ENCODE measurements around the gene RAB30.
"Not testable (repeated sequence)": the region's sequence is repeated elsewhere in the genome, so short reads cannot be mapped to it uniquely, and the experiment has no call there.

The RAB30 gene

DNA sequence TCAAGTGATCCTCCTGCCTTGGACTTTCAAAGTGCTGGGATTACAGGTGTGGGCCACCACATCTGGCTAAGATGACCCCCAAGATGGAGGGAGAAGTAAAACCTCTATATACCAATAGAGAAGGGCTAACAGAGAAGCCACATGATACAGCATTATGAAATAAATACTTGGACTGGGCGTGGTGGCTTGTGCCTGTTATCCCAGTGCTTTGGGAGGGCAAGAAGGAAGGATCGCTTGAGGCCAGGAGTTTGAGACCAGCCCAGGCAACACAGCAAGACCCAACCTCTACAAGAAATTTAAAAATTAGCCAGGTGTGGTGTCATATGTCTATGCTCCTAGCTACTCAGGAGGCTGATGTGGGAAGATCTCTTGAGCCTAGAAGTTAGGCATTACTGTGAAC is 61.7 kb downstream of the RAB30 start:
- no peak for DNase-seq (ENCODE audit: low read depth in 2 of 2)

DNA sequence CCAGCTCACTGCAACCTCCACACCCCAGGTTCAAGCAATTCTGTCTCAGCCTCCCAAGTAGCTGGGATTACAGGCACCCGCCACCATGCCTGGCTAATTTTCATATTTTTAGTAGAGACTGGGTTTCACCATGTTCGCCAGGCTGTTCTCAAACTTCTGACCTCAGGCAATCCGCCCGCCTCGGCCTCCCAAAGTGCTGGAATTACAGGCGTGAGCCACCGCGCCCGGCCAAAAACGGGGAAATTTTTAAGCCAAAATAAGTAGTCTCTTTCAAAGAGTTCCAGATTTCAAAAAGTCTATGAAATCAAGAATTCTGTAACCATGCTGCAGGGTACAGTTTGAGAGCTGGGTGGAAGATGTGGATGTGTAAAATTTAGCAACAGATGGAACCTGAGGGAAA is 62.6 kb downstream of the RAB30 start:
- not testable (repeated sequence) for DNase-seq (ENCODE audit: low read depth in 2 of 2)

DNA sequence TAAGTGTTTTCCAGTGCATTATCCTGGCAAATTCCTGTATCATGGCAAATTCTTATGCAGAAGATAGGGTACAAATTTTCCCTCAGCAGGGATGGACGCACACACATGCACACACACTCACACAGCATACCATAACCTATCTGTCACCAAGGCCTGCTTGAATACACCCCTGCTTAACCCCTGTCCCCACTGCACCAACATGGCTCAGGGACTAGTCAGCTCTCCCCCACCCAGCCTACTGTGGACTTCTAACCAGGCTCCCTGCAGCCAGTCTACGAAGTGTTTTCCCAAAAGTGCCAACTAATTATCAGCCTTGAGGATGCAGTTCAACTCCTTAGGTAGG is 63.1 kb downstream of the RAB30 start:
- no peak for DNase-seq (ENCODE audit: low read depth in 2 of 2)

GRCh38 chr11:83007909-83008580 is 63.7 kb downstream of the RAB30 start:
- DNase-seq (ENCODE audit: low read depth in 2 of 2), result no peak

DNA sequence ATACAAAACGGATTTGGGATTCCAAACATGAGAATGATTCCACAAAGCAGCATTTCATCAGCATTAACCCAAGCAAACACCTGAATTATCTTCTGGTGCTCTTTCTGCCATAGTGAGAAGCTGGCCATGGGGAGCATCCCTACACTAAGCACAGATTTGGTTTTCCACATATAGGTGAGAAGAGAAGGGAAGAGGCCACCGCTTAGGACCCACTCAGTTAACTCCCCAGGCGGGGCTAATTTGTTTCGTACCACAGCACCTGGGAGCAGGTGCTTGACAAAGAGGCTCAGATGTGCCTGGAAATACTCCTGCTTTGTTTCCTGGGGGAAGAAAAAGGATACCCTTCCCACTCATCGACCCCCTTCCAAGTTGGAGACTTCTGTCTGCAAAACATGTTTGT is 64.2 kb downstream of the RAB30 start:
- DNase-seq (ENCODE audit: low read depth in 2 of 2), result no peak

GRCh38 chr11:83006877-83007330 is 64.8 kb downstream of the RAB30 start:
- no peak for DNase-seq (ENCODE audit: low read depth in 2 of 2)

GRCh38 chr11:83004746-83005556 is 66.7 kb downstream of the RAB30 start:
- no peak for DNase-seq (ENCODE audit: low read depth in 2 of 2)

DNA sequence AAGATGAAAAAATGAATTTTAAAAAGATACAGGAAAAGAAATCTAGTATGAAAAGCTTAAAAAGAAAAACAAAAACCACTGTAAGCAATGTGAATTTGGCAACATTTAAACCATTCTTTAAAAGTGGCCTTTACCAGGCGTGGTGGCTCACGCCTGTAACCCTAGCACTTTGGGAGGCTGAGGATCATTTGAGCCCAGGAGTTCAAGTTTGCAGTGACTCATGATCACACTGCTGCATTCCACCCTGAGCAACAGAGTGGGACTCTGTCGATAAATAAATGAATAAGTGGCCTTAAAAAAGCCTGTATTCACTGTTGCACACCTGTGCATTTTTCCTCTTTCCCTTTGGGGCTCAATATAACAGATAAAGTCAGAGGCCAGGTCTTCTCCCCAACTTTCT is 69.2 kb downstream of the RAB30 start:
- no peak for DNase-seq (ENCODE audit: low read depth in 2 of 2)

GRCh38 chr11:83002053-83002452 is 69.6 kb downstream of the RAB30 start:
- DNase-seq (ENCODE audit: low read depth in 2 of 2), result peak in 1 of 2 donors; percentile 25

GRCh38 chr11:83000381-83000780 is 71.3 kb downstream of the RAB30 start:
- DNase-seq (ENCODE audit: low read depth in 2 of 2), result no peak

DNA sequence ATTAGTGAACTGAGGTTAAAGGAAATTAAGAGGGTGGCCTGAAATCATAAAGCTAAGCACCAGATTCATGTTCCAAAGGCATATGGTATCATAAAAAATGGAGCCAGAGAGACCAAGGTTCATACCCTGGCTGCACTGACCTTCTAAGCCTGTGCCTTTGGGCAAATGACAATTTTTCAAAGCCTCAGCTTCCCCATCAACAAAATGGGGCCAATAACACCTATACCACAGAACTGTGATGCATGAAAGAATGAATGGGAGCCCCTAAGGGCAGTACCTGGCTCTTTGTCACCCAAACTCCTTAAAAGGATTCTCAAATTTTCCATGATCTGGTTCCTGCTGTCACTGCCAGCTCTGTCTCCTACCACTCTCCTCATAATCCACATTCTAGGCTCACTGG is 72.5 kb downstream of the RAB30 start:
- DNase-seq (ENCODE audit: low read depth in 2 of 2), result no peak

GRCh38 chr11:82998697-82999096 is 73.0 kb downstream of the RAB30 start:
- DNase-seq (ENCODE audit: low read depth in 2 of 2), result no peak

DNA sequence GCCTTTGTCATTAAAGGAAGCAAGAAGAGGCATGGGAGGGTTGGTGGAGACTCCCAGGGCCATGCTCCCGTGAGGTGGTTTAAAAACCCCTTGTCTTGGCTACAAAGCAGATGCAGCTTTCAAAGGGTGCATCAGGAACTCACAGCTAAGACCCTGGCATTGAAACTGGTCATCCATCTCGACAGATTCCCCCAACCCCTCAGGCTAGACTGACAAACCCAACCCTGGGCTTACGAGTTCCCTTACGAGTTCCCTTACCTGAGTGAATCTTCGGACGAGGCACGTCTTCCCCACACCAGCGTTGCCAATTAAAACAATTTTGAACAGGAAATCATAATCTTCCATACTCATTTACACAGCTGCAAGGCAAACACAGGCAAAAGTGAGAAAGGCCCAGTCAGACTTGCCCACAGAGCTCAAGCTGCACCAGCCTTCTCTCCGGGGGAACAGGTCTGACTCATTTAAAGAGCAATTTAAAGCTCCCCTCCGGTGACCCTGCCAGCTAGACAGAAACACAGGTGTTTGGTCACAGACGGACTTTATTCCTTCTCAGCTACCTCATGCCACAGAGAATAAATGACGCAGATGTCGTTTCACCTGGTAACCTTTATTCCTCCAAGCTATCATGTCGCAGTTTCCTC is 74.6 kb downstream of the RAB30 start:
- peak; percentile 34 to 37 for DNase-seq (ENCODE audit: low read depth in 2 of 2)

GRCh38 chr11:82995754-82996398 is 75.8 kb downstream of the RAB30 start:
- no peak for DNase-seq (ENCODE audit: low read depth in 2 of 2)

GRCh38 chr11:82995235-82995634 is 76.5 kb downstream of the RAB30 start:
- DNase-seq (ENCODE audit: low read depth in 2 of 2), result no peak

GRCh38 chr11:82994604-82995230 is 77.0 kb downstream of the RAB30 start:
- no peak for DNase-seq (ENCODE audit: low read depth in 2 of 2)

GRCh38 chr11:82992223-82992622 is 79.5 kb downstream of the RAB30 start:
- DNase-seq (ENCODE audit: low read depth in 2 of 2), result no peak

DNA sequence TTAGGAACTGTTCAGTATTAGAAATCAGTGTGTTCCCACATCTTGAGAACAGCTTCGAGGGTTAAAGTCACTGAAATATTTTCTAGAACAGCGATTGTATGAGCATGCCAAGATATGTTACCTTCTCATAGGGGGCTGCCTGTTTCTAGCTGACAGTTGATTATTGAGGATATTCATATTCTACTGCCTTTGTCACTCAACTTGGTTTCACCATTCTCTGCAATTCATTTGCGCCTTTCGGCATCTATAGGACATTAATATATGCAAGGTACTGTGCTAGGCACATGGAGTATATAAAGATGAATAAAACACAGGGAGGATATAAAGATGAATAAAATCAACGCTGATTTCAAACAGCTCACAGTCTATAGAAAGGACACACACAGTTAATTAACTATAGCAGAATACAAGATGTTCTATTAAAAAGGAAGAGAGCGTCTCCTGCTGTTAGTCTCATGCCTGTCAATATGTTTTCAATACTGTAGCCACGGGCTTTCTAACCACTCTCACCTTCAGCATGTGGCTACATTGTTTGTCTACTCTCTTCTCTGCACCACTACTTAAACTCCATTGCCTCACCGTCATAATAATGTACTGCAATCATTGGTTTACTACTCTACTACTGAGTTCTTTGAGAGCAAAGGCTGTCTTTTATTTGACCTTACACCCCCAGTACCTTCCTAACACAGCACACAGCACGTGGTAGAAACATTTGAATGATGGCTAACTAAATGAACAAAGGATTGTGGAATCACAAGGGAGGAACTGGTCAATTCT is 81.9 kb downstream of the RAB30 start:
- no peak for DNase-seq (ENCODE audit: low read depth in 2 of 2)

- DNase-seq (ENCODE audit: low read depth in 2 of 2), result no peak
Observed at GRCh38 chr11:82988936-82989627, 82.6 kb downstream of the RAB30 start.

DNA sequence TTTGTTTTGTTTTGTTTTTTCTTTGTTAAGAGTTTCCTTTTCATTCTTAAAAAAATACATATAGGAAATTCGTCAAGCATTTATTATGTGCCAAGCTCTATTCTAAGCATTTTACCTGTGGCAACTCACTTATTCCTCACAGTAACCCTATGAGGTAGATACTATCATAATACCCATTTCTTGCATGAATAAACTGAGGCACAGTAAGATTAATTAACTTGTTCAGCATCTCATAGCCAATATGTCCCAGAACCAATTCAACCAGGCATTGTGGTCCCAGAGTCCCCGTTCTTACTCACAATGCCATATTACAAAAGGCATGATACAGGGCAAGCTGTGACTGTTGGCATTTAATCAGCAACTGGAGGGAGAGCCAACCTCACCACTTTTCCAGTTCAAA is 83.7 kb downstream of the RAB30 start:
- no peak for DNase-seq (ENCODE audit: low read depth in 2 of 2)

- no peak for DNase-seq (ENCODE audit: low read depth in 2 of 2)
Observed at GRCh38 chr11:82986446-82986845, 85.3 kb downstream of the RAB30 start.
